ENCODE measurements around the gene SH3GL3. TPM values are rescaled to one million over a fixed set of nuclear protein-coding genes. Genes with fewer than 3 reads are reported as not detected.
A peak's percentile ranks its signal among the peaks of the same experiment; 100 is the strongest.

SH3GL3 gene
- total RNA-seq, 2 experiments from 2014 or later: not detected

DNA sequence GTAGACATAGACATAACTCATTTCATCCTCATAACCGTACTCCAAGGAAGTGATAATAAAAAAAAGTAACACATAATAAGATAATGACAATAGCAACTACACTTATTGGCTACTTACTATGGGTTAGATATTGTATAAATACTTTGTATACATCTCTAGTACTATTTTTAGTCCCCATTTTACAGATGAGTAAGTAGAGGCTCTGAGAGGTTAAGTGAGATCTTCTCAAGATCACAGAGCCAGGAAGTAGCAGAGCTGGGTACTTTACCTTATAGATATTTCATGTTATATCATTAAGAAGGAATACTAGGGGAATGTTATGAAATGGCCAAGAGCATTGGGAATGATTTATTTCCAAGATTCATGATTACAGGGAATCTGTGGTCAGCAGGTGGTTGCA is 157.4 kb downstream of the SH3GL3 start:
- DNase-seq: no peak
- no peaks in the 10 kb centered on the region for H3K36me3 Mint-ChIP-seq
- CTCF ChIA-PET: no interaction called here
- no peaks in the 10 kb centered on the region for H3K4me1 Mint-ChIP-seq
- no peaks in the 10 kb centered on the region for H3K9me3 Mint-ChIP-seq (ENCODE audit: low read depth)
- H3K27ac Mint-ChIP-seq: no peak overlapping the region
- no peak for ATAC-seq
- H3K4me3 Mint-ChIP-seq: no peak overlapping the region
- H3K27me3 Mint-ChIP-seq: no peaks in the 10 kb centered on the region

DNA sequence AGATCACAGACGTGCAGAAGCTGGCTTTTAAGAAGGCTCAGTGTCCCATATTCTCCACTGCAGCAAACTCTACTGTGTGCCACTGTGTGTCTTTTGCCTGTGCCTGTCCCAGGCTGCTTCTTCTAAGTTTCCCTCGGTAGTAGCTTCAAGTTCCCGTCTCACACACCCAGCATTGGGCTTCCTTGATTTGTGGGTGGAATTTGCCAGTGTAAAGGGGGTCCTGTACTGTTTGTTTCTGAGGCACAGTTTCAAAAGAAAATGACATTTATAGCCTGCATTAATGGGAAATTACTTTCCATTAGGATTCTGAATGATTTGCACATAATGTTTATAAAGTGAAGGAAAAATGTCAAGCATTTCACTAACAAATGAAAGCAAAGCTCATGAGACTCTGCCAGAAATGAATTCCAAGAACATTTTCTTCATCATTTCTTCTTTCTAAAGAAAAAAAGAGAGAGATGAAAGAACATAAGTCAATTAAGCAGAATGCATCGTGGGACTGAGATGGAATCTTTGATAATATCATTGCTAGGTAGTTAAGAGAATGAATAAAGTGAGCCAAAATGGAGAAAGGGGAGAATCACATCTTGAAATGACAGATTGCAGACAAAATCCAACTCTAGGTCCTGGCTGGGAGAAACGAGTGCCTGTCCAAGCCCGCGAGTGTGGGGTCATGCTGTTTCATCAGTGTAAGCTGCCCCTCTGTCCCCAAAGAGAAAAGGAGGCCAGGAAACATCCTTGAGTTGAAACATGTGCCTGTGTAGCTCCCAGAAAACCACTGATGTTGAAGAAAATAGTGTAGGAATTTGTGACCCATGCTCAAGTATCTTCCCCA is 158.2 kb downstream of the SH3GL3 start:
- H3K27ac Mint-ChIP-seq: no peak overlapping the region
- ATAC-seq: no peak
- CTCF ChIA-PET: no interaction called here

DNA sequence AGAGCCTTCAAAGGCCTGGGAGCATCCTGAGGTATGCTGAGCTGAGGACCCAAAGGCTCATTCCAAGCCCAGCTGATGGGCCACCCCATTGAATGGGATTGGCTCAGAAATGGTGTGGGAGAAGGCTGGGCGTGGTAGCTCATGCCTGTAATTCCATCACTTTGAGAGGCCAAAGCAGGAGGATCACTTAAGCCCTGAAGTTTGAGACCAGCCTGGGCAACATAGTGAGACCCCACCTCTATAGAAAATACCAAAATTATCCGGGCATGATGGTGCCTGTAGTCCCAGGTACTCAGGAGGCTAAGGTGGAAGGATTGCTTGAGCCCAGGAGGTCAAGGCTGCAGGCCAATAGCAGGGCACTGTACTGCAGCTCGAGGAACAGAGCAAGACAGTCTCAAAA is 163.0 kb downstream of the SH3GL3 start:
- CTCF ChIA-PET: interaction anchor here (0.6 kb wide), 1 partner anchor 484 kb away, joined by 3 read pairs; no protein-coding TSS in a partner anchor
- no peaks in the 10 kb centered on the region for H3K36me3 Mint-ChIP-seq

More for the DNA sequence above, 158.2 kb downstream of the SH3GL3 start:
- no peaks in the 10 kb centered on the region for H3K4me1 Mint-ChIP-seq
- H3K4me3 Mint-ChIP-seq: no peak overlapping the region
- no peaks in the 10 kb centered on the region for H3K27me3 Mint-ChIP-seq
- no peaks in the 10 kb centered on the region for H3K36me3 Mint-ChIP-seq
- no peak for DNase-seq
- no peaks in the 10 kb centered on the region for H3K9me3 Mint-ChIP-seq (ENCODE audit: low read depth)

DNA sequence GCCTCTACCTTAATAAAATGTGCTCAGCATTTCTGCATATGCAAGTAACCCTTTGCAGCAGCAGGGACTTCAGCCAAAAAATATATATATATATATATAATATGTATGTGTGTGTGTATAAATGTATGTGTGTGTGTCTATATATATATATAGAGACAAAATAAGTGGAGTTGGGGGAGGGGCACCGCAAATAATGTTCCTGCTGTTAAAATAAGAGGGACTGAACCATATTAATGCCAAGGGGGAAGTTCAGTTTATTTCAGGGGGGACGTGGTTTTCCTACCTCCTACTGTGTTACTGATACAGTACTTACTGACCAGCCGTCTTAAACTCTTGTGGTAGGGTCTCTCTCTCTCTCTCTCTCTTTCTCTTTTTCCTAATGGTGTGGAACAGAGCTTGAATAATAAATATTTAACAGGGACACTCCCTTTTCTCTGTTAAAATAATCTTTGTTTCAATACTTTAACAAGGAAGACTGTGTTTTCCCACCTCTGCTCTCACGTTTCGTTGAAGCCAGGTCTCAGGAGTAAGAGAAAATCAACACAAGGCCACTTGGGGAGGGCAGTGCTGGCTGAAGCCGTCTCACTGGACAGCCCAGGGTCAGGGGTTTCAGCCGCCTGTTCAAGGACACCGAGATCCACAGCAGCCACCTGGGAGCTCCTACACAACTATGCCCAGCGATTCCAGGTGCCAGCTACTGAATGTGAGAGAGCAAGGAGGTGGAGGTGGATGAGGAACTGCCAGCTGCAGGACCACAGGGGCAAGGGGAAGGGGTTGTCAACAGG is 164.0 kb downstream of the SH3GL3 start:
- CTCF ChIA-PET: no interaction called here
- no peak for ATAC-seq
- no peak for DNase-seq
- no peak overlapping the region for H3K4me3 Mint-ChIP-seq
- H3K36me3 Mint-ChIP-seq: no peaks in the 10 kb centered on the region
- H3K27me3 Mint-ChIP-seq: no peaks in the 10 kb centered on the region
- H3K27ac Mint-ChIP-seq: no peak overlapping the region
- no peaks in the 10 kb centered on the region for H3K9me3 Mint-ChIP-seq (ENCODE audit: low read depth)
- H3K4me1 Mint-ChIP-seq: no peaks in the 10 kb centered on the region

More for the DNA sequence above, 163.0 kb downstream of the SH3GL3 start:
- Mint-ChIP-seq H3K9me3 (ENCODE audit: low read depth) (no peaks in the 10 kb centered on the region), H3K27ac (no peak overlapping the region), H3K4me3 (no peak overlapping the region), H3K4me1 (no peaks in the 10 kb centered on the region), H3K27me3 (no peaks in the 10 kb centered on the region)
- DNase-seq: no peak
- ATAC-seq: no peak

DNA sequence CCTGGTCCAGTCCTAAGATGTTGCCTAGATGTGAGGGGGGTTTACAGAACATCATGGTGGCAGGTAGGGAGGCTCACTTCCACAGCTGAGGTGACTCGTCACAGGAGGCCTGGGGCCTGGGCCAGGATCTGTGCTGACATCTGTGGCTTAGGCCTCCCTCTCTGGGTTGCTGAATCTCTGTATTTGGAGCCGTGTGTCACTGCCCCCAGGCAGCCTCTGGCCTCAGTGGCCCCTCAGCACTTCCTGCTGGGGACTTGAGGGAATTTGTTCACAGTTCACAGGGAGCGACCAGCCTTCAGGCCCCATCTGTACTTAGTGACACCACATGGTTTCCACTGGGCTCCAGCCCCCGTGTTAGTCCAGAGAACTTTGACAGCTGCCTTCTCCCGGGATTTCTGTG is 165.1 kb downstream of the SH3GL3 start:
- Mint-ChIP-seq H3K27me3 (no peaks in the 10 kb centered on the region), H3K27ac (no peak overlapping the region), H3K36me3 (no peaks in the 10 kb centered on the region), H3K4me3 (no peak overlapping the region), H3K4me1 (no peaks in the 10 kb centered on the region), H3K9me3 (ENCODE audit: low read depth) (no peaks in the 10 kb centered on the region)
- ATAC-seq: no peak
- DNase-seq: no peak
- CTCF ChIA-PET: interaction anchor here (0.6 kb wide), 1 partner anchor 1047 kb away, joined by 3 read pairs; no protein-coding TSS in a partner anchor

DNA sequence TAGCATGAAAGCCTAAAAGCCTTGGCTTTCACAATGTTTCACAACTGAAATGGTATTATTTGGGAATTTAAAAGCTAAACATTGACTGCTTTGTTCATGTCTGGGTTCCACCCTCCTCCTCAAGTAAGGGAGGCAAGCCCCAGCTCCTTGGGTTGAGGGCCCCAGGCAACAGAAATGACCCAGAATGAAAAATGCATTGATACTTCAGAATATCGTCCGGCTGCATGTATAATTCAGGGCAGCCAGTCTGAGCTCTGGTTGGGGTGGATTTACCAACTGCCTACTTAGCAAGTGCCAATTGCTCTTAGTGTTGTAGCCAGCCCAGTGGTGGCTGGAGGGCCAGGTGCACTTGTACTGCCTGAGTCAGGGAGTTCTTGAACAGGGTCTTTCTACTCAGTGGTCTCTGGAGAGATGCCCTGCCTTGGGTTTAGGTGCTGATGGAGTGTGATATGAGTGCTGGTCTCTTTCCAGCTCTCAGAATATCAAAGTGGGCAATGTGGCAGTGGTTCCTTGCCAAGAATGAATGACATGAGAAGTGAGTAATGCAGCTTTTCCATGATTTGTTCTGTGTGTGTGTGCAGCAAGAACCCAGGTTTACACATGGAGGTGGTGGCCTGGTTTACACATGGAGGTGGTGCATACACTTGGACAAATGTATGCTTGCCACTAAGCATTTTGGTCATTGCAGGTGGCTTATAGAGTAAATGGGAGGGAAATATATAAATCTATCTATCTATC is 165.9 kb downstream of the SH3GL3 start:
- Mint-ChIP-seq H3K4me1 (no peaks in the 10 kb centered on the region), H3K27me3 (no peaks in the 10 kb centered on the region), H3K36me3 (no peaks in the 10 kb centered on the region), H3K4me3 (no peak overlapping the region), H3K27ac (no peak overlapping the region), H3K9me3 (ENCODE audit: low read depth) (no peaks in the 10 kb centered on the region)
- DNase-seq (no peak), ATAC-seq (no peak)
- CTCF ChIA-PET: no interaction called here

DNA sequence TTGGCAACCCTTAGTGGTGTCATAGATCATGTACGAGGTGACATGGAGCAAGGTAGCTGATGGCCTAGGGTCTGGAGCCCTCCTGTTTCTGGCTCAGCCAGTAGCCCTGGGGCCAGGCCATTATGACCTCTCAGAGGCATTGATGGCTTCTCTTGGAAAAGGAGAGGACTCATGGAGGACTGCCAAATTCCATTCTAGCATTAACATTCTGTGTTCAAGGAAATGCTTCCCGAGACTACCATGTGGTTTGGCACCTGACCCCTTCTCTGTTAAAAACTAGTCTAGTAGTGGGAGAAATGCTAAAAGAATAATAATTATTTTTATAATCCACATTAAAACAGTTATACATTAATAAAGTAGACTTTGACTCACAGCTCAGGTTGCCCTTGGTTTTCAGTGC is 166.6 kb downstream of the SH3GL3 start:
- H3K4me3 Mint-ChIP-seq: no peak overlapping the region
- DNase-seq (no peak), ATAC-seq (no peak)
- H3K27me3 Mint-ChIP-seq: no peaks in the 10 kb centered on the region
- no peaks in the 10 kb centered on the region for H3K9me3 Mint-ChIP-seq (ENCODE audit: low read depth)
- H3K36me3 Mint-ChIP-seq: no peaks in the 10 kb centered on the region
- H3K4me1 Mint-ChIP-seq: no peaks in the 10 kb centered on the region
- CTCF ChIA-PET: no interaction called here
- H3K27ac Mint-ChIP-seq: no peak overlapping the region

DNA sequence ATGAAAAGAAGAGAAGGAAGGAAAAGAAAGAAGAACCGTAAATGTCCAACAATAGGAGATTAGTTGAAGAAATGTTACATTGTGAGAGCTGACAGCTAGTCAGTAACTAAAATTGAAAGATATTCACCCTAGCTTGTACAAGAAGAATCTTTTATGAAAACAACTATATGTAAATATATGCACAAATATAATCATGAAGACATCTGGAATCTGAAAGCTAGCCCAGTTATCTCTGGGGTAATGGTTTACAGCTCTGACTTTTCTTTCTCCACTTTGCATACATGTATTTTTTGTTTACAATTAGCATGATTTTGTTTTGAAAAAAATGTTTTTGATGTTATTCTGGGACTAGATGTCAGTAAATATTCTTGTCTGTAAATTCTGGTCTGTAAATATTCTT is 169.7 kb downstream of the SH3GL3 start:
- CTCF ChIA-PET: no interaction called here
- H3K9me3 Mint-ChIP-seq (ENCODE audit: low read depth): no peaks in the 10 kb centered on the region
- ATAC-seq: no peak
- no peak overlapping the region for H3K27ac Mint-ChIP-seq
- no peak for DNase-seq
- H3K4me1 Mint-ChIP-seq: no peaks in the 10 kb centered on the region
- H3K4me3 Mint-ChIP-seq: no peak overlapping the region
- no peaks in the 10 kb centered on the region for H3K36me3 Mint-ChIP-seq
- no peaks in the 10 kb centered on the region for H3K27me3 Mint-ChIP-seq

DNA sequence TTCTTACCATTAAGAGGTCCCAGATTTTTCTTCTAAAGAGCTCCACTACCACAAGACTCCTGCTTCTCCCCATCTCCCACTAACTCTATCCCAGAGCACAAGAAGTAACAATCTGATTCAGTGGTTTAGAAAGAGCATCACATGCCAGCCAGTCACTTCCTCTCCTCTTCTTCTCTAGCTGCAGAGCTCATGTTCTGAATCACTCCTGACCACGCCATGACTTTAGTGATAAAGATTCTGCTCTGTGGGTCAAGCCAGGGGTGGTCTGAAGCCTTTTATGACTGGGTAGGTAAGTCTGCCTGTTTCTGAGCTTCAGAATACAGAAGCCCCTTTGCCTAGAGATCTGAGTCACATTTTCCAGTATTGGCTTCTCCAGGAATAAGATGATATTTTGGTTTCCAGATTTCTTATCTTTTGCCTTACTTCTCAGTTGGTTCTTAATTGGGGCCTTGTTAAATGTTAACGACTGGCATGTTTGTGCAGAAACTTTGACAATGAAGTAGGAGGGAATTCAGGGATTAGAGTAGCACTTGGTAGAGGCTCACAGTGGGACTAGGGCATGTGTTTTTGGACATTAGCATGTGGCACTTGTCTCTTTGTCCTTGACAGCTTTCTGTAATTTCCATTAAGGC is 179.1 kb downstream of the SH3GL3 start:
- ATAC-seq (no peak), DNase-seq (peak; percentile 42)
- no peak overlapping the region for H3K27ac Mint-ChIP-seq
- H3K9me3 Mint-ChIP-seq (ENCODE audit: low read depth): peaks cover 4% of the 10 kb centered on the region
- H3K27me3 Mint-ChIP-seq: no peaks in the 10 kb centered on the region
- CTCF ChIA-PET: no interaction called here
- no peak overlapping the region for H3K4me3 Mint-ChIP-seq
- H3K4me1 Mint-ChIP-seq: no peaks in the 10 kb centered on the region
- no peaks in the 10 kb centered on the region for H3K36me3 Mint-ChIP-seq

DNA sequence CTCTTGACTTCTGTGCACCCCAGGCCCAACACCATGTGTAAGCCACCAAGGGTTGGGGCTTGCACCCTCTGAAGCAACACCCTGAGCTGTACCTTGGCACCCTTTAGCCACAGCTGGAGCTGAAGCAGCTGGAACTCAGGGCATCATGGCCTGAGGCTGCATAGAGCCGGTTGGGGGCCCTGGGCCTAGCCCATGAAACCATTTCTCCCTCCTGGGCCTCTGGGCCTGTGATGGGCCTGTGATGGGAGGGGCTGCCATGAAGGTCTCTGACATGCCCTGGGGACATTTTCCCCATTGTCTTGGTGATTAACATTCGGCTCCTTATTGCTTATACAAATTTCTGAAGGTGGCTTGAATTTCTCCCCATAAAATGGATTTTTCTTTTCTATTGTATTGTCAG is 184.4 kb downstream of the SH3GL3 start:
- H3K27ac Mint-ChIP-seq: no peak overlapping the region
- H3K9me3 Mint-ChIP-seq (ENCODE audit: low read depth): no peaks in the 10 kb centered on the region
- ATAC-seq (no peak), DNase-seq (no peak)
- H3K4me3 Mint-ChIP-seq: no peak overlapping the region
- H3K36me3 Mint-ChIP-seq: no peaks in the 10 kb centered on the region
- CTCF ChIA-PET: no interaction called here
- H3K27me3 Mint-ChIP-seq: no peaks in the 10 kb centered on the region
- H3K4me1 Mint-ChIP-seq: no peaks in the 10 kb centered on the region

DNA sequence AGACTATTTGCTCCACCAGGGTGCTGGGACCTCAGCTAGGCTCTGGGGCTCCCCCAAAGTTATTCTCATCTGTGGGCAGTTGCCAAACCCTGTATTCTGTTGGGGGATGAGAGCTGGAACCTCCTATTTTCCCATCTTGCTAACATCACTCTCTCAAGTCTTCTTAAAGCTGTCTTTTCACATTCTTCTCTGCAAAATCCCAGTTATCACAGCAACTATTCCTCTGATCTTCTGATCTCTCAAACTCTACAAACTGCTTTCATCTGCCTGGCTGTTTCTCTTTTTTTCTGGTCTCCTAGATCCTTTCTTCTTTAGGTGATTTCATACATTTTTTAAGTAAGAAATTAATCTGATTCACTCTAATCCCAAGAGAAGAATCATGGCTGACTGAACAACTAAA is 196.1 kb downstream of the SH3GL3 start:
- CTCF ChIA-PET: no interaction called here
- ATAC-seq (no peak), DNase-seq (no peak)
- Mint-ChIP-seq H3K9me3 (ENCODE audit: low read depth) (peaks cover 8% of the 10 kb centered on the region), H3K4me3 (no peak overlapping the region), H3K27me3 (no peaks in the 10 kb centered on the region), H3K36me3 (no peaks in the 10 kb centered on the region), H3K27ac (no peak overlapping the region), H3K4me1 (no peaks in the 10 kb centered on the region)

DNA sequence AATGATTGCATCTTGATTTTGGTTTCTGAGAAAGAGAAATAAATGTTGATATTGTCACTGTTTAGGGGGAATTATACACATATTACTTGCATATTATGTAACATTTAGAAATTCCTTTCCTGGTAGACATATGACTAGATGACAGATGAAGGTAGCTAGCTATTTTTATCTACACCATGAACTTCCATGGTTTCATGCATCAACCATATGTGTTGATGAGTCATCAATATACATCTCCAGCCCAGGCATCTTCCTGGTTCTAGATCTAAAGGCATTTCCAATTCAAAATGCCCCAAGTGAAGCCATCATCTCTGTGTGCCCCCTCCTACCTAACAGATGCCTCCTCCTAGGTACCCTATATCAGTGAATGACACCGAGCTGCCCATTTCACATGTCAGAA is 197.3 kb downstream of the SH3GL3 start:
- no peaks in the 10 kb centered on the region for H3K27me3 Mint-ChIP-seq
- ATAC-seq: no peak
- H3K9me3 Mint-ChIP-seq (ENCODE audit: low read depth): peaks cover 8% of the 10 kb centered on the region
- no peak overlapping the region for H3K27ac Mint-ChIP-seq
- H3K4me1 Mint-ChIP-seq: no peaks in the 10 kb centered on the region
- no peak overlapping the region for H3K4me3 Mint-ChIP-seq
- no peaks in the 10 kb centered on the region for H3K36me3 Mint-ChIP-seq
- CTCF ChIA-PET: no interaction called here
- no peak for DNase-seq

DNA sequence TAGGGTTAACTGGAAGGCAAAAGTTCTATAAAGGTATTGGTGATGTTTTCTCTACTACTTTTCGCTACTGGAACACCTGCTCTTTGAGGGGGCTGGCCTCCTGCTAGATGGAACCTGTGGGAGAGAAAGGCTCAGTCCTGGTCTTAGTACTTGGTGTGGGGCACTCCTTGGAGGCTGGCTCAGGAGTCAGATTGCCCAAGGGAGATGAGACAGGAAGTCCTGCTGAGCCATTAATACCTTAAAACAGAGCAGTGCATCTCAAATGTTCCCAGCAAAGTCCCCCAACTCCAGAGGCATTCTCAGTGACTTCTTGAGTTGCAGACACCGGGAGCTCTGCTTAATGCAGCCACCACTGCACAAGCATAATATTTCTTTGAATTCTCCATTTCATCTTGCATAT is 203.7 kb downstream of the SH3GL3 start:
- Mint-ChIP-seq H3K27me3 (peaks cover 24% of the 10 kb centered on the region), H3K27ac (no peak overlapping the region), H3K4me1 (no peaks in the 10 kb centered on the region), H3K9me3 (ENCODE audit: low read depth) (no peaks in the 10 kb centered on the region), H3K36me3 (no peaks in the 10 kb centered on the region), H3K4me3 (no peak overlapping the region)
- no peak for DNase-seq
- CTCF ChIA-PET: no interaction called here
- no peak for ATAC-seq

All from activated CD8-positive, alpha-beta memory T cell treated with anti-CD3 and anti-CD28 coated beads, Interleukin-2, amount 10 ng/mL, durations not matched to agents 7 days and 5 days (primary cell).